SU-DHL-6 (cell line): ENCODE measurements around the gene KRT77.

Source experiments
- CTCF ChIP-seq: fragments of 200-600 bp; sonication (generic); IDR thresholded peaks from one replicate; pipeline ENCODE4 v1.5.1; 2017; ENCODE audit warnings: antibody characterized with exemption, mild to moderate bottlenecking, low read length, moderate library complexity; ENCODE audit not compliant: insufficient read depth, poor library complexity, severe bottlenecking
- EZH2phosphoT487 ChIP-seq: fragments of 200-600 bp; sonication (generic), shearing (Covaris generic); conservative IDR thresholded peaks from 2 replicates; pipeline ENCODE4 v1.6.1; 2018; ENCODE audit warnings: mild to moderate bottlenecking, antibody characterized with exemption, low read length, moderate library complexity, mixed read lengths

DNA sequence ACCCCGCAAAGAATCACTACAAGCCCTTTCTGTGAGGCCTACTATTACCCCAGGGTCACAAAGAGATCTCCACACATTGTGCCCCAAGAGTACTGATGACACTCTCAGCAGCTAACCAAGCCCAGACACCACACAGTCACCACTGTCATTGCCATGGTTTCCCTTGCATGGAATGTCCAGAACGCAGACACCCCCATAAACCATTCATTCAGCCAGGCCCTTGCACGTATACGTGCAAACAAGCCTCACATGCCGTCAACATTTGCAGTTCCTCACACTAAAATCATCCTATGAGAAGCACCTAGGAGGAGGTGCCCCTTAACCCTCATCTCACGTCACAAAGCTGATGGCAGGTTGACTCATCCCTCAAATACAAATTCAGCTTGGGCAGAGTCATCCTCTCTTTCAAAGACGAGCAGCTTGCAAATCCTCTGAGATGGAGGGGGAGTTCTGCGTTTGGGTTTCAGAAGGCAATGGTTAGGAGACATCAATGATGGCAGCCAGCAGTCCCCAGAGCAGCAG is 17.1 kb upstream of the KRT77 start:
- no peak for TF ChIP-seq CTCF
- no peak for TF ChIP-seq EZH2phosphoT487
